GM18526 (cell line): Measurements from ENCODE around the gene ST6GALNAC3.

Experiments used
- POLR2A ChIP-seq: IDR thresholded peaks from 3 replicates; pipeline ENCODE4 v1.6.1; 2011; ENCODE audit not compliant: insufficient read length; ENCODE audit errors: extremely low read depth

Gene ST6GALNAC3

GRCh38 chr1:76507376-76507775 is 432.8 kb downstream of the ST6GALNAC3 start:
- no peak for TF ChIP-seq POLR2A

- no peak for TF ChIP-seq POLR2A
These were observed 434.3 kb downstream of the ST6GALNAC3 start for GRCh38 chr1:76508871-76509270.

- TF ChIP-seq POLR2A: no peak
These were observed 436.4 kb downstream of the ST6GALNAC3 start for GRCh38 chr1:76510672-76511557.

- no peak for TF ChIP-seq POLR2A
These were observed 437.1 kb downstream of the ST6GALNAC3 start for GRCh38 chr1:76511558-76512179.

- TF ChIP-seq POLR2A: no peak
These were observed 456.4 kb downstream of the ST6GALNAC3 start for GRCh38 chr1:76530953-76531352.

- no peak for TF ChIP-seq POLR2A
These were observed 467.1 kb downstream of the ST6GALNAC3 start for GRCh38 chr1:76541618-76542017.

- no peak for TF ChIP-seq POLR2A
These were observed 467.8 kb downstream of the ST6GALNAC3 start for GRCh38 chr1:76542359-76542758.

GRCh38 chr1:76543495-76543894 is 468.9 kb downstream of the ST6GALNAC3 start:
- no peak for TF ChIP-seq POLR2A

GRCh38 chr1:76546354-76546933 is 471.9 kb downstream of the ST6GALNAC3 start:
- TF ChIP-seq POLR2A: no peak

GRCh38 chr1:76547916-76548315 is 473.4 kb downstream of the ST6GALNAC3 start:
- no peak for TF ChIP-seq POLR2A

- no peak for TF ChIP-seq POLR2A
These were observed 474.1 kb downstream of the ST6GALNAC3 start for GRCh38 chr1:76548513-76549100.

GRCh38 chr1:76554283-76554682 is 479.7 kb downstream of the ST6GALNAC3 start:
- TF ChIP-seq POLR2A: no peak

GRCh38 chr1:76562292-76562691 is 487.7 kb downstream of the ST6GALNAC3 start:
- no peak for TF ChIP-seq POLR2A

- no peak for TF ChIP-seq POLR2A
These were observed 494.2 kb downstream of the ST6GALNAC3 start for GRCh38 chr1:76568573-76569238.

GRCh38 chr1:76571248-76571647 is 496.7 kb downstream of the ST6GALNAC3 start:
- TF ChIP-seq POLR2A: no peak
